ENCODE measurements around the gene MYO9A.

MYO9A gene

DNA sequence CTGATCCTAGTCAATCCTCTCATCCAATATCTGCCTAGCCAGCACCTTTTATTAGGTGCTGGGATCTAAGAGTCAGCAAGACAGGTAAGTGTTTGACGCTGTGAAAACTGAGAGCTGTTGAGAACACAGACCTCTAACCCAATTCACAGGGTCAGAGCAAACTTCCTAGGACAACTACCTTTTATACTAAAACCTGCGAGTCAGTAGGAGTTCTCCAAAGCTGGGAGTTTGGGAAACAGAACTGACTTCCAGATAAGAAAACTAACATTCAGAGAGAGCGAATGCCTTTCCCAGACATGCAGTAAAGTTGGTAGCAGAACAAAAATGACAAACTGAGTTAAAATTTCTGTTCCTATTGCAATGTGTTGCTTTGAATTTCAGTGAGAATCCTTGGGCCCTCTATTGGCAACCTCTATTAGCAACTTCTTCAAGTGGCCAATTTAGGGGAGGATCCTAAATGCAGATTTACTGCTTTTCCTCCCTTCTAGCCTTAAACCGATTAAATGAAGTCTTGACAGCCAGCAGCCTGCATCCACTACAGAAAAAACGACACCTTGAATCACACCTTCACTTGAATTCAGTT is 296.3 kb downstream of the MYO9A start:
- H3K27ac ChIP-seq = no peak overlapping the region
- no peak overlapping the region for H3K4me3 ChIP-seq

DNA sequence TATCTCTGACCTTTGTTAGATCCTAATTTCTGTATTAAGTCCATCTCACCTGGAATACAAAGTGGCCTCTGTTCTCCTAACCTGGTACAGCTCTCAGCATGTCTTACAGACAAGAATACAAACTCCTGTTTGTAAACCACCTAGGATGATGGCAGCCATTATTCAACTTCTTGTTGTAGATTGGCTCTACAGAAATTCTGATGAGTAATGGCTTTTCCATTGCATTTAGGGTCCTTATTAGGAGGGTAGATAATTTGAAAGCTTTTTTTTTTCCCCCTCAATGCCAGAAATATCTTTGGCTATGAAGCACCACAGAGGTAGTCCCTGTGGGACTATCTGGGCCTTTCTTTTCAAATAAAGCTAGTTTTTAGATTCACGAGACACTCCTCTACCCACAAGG is 297.8 kb downstream of the MYO9A start:
- Histone ChIP-seq H3K4me3 (no peak overlapping the region), H3K27ac (no peak overlapping the region)

DNA sequence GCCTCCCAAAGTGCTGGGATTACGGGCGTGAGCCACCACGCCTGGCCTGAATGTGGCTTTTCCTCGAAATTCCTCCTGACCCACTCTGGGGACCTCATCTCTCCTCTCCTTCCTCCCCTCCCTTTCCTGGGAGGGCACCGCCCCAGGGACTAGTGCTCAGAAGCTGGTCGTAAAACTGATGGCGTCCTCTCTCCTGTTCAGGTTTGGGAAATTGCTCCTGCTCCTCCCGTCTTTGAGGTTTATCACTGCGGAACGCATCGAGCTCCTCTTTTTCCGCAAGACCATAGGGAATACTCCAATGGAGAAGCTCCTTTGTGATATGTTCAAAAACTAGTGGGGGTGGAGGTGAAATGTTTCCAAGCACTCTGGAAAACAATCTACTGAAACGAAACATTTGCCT is 300.6 kb downstream of the MYO9A start:
- no peak overlapping the region for H3K27ac ChIP-seq

GRCh38 chr15:71815301-71815700 is 302.6 kb downstream of the MYO9A start:
- H3K4me3 ChIP-seq = no peak overlapping the region
- no peak overlapping the region for H3K27ac ChIP-seq

More for the DNA sequence above, 300.6 kb downstream of the MYO9A start:
- H3K4me3 ChIP-seq = no peak overlapping the region

- Histone ChIP-seq H3K27ac (no peak overlapping the region), H3K4me3 (no peak overlapping the region)
These were observed 304.1 kb downstream of the MYO9A start for GRCh38 chr15:71813723-71814470.

DNA sequence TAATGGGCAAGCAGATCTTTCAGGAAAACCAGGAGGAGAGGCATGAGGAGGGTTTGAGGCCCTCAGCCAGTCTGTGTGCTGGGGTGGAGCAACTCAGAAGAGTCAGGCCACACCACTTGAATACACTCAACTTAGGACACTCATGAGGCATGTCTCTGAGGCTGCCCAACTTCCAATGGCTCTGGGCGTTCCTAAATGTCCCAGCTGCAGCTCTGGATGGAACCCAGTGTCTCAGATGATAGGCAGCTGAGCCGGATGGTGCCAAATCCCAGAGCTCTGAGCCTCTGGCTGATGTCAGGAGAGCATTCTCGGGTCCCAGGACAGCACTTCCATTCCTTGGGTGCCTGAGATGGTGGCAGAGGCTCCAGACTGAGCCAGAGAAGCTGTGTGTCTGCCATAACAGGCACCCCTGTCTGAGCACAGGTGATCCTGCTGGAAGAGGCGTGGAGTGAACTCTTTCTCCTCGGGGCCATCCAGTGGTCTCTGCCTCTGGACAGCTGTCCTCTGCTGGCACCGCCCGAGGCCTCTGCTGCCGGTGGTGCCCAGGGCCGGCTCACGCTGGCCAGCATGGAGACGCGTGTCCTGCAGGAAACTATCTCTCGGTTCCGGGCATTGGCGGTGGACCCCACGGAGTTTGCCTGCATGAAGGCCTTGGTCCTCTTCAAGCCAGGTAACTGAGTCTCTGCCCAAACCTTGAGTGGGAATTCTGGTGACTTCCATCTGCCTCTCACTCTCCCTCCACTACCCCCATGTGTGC is 304.8 kb downstream of the MYO9A start:
- H3K4me3 ChIP-seq = no peak overlapping the region
- no peak overlapping the region for H3K27ac ChIP-seq

DNA sequence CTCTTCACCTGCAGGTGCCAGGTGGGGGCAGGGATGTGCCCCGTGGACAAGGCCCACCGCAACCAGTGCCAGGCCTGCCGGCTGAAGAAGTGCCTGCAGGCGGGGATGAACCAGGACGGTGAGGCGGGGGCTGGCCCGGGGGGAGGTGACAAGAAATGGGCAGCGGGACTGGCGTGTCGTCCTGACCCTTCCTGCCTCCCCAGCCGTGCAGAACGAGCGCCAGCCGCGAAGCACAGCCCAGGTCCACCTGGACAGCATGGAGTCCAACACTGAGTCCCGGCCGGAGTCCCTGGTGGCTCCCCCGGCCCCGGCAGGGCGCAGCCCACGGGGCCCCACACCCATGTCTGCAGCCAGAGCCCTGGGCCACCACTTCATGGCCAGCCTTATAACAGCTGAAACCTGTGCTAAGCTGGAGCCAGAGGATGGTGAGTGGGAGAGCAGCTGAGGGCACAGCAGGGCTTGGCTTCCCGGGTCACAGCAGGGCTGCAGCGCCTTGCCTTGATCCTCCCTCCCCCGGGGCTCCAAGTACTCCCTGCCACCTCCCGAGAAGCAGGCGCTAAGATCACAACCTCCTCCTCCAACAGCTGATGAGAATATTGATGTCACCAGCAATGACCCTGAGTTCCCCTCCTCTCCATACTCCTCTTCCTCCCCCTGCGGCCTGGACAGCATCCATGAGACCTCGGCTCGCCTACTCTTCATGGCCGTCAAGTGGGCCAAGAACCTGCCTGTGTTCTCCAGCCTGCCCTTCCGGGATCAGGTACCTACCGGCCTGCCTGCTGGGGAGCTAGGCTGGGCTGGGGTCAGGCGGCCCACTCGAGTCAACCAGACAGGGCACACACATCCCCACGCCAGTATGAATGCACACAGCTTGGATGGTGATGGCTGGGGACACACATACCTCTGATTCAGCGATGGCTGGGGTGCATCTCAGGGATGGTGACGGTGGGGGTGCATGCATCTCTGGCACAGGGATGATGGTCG is 305.9 kb downstream of the MYO9A start:
- H3K27ac ChIP-seq = no peak overlapping the region

DNA sequence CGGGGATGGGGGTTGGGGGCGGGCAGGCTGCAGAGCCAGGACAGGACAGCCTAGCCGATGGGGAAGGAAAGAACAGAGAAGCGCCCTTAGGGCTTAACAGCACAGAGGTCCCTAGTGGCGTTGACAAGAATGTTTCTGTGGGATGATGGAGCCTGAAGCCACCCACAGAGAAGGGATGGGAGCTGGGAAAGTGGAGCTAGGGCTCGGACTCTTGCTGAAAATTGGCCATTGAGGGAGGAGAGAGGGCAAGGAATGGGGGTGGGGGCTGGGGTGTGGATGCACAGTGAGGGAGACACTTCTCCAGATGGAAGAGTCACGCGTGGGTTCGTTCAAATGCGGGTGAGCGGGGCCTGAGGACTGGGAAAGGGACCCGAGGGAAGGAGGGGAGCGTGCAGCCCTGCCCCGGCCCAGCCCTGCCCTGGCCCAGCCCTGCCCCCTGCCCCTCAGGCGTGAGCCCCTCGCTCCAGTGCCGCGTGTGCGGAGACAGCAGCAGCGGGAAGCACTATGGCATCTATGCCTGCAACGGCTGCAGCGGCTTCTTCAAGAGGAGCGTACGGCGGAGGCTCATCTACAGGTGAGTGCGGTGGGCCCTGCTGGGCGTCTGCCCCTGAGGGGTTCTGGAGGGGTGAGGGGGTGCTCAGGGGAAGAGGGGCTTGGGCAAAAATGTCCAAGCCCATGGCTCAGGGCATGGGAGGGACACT is 306.8 kb downstream of the MYO9A start:
- no peak overlapping the region for H3K27ac ChIP-seq
- H3K4me3 ChIP-seq = no peak overlapping the region

More for the DNA sequence above, 305.9 kb downstream of the MYO9A start:
- H3K4me3 ChIP-seq = no peak overlapping the region

DNA sequence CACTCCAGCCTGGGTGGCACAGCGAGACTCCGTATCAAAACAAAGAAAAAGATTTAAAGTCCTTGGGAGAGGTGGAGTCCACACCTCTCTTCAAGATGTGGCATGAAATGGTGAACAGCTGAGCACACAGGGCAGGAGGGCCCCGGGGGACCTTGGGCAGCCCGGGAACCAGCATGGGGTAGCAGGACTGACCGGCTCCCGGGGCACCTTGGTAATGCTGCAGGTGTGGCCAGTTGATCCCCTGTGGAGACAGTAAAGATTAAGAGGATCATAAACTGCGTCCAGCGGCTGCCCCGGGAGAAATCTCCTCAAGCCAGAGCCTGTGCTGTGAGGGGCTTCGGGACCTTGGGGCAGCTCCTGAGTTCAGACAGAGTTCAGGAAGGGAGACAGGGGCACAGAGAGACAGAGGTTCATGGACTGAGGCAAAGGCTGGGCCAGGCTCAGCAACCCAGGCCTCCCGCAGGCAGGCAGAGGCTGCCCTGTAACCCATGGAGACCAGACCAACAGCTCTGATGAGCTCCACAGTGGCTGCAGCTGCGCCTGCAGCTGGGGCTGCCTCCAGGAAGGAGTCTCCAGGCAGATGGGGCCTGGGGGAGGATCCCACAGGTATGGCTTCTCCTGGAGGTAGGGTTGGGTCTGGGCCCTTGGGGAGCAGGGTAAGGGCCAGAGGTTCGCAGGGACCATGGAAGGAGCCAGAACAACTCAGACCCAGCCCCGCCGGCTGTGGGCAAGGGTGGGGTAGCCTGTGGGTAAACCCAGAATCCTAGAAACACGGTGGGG is 307.5 kb downstream of the MYO9A start, which contains the start of gene NR2E3:
Gene NR2E3 (plus strand): TSS at position 299 of the 780 bp plus-strand sequence. CDS start 190 bp downstream, at position 489.
- Histone ChIP-seq H3K27ac (no peak within 1 kb of the TSS), H3K4me3 (no peak within 1 kb of the TSS)

- H3K27ac ChIP-seq = no peak overlapping the region
- no peak overlapping the region for H3K4me3 ChIP-seq
These were observed 308.6 kb downstream of the MYO9A start for GRCh38 chr15:71809346-71809745.

GRCh38 chr15:71808311-71809020 is 309.5 kb downstream of the MYO9A start:
- no peak overlapping the region for H3K4me3 ChIP-seq
- H3K27ac ChIP-seq = no peak overlapping the region

DNA sequence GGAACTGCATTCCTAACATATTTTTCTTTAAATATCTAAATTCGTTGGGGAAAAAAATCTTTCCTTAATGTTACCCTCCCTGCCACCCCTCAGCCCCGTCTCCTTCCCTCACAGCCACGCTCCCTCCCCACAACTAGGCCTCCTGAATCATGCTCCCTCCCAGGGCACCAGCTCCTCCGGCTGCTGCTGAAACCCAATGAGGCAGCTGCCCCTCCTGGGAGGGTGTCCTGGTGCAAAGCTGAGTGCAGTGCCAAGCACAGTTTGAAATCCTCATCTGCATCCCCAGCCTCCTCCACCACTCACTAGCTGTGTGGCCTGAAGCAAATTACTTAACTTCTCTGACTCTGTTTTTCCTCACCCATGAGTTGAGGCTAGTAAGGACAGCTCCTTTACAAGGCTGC is 310.3 kb downstream of the MYO9A start:
- Histone ChIP-seq H3K4me3 (no peak overlapping the region), H3K27ac (no peak overlapping the region)

DNA sequence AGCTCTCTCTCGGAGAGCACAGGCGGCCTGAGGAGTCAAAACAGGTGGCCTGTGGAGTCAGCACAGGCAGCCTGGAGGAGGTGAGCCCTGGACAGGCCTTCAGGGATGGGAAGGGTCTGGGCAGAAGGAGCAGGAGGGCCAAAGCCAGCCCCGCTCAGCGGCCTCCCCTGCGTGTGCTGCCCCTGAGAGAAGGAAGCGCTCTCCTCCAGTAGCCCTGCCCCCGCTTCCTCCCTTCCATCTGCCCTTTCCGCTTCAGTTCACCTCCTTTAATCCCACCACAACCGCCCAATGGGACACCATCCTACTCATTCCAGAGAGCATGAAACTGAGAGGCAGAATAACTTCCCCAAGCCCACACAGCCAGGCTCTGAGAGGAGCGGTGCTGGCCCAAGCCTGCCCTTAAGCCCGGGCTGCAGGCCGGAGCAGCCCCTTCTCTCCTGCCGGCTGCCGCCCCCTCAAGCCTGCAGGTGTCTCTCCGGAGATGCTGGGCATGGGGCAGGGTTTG is 310.8 kb downstream of the MYO9A start:
- no peak overlapping the region for H3K27ac ChIP-seq
- no peak overlapping the region for H3K4me3 ChIP-seq

- no peak overlapping the region for H3K27ac ChIP-seq
These were observed 311.5 kb downstream of the MYO9A start for GRCh38 chr15:71806452-71806931.

DNA sequence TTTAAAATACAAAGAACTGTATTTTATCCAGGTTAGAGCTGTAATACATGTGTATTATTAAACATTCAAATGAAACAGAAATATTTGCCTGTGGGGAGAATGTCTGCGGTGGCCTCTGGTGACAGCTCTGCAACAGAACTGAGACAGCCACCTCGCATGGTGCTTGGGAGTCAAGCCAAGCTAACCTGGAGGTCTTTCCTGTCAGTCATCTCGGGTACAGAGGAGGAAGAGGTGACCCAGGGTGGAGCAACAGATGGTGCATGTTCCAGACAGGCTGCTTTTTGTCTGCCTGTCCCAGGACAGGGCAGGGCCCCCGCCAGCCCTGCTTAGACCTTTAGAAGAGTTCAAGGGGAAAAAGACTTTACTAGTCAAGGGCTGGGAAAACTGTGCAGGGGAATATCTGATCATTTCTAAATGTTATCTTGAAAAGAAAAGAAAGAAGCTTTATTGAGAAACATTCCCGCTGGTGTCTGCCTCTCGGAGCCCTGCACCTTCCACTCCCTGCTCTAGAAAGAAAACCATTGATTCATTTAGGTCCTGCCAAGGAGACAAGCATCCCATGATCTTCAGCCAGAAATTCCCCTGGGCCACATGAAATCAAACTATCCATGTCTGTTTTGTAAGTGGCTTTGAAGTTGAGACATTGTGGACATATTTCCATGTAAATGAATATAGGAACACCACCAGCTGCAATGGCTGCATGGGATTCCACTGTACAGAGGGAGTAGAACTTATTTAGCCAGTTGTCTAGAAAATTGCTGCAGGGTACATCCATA is 313.1 kb downstream of the MYO9A start:
- H3K27ac ChIP-seq = no peak overlapping the region
- no peak overlapping the region for H3K4me3 ChIP-seq

More at GRCh38 chr15:71806452-71806931, 311.5 kb downstream of the MYO9A start:
- no peak overlapping the region for H3K4me3 ChIP-seq

GRCh38 chr15:71804226-71804625 is 313.7 kb downstream of the MYO9A start:
- no peak overlapping the region for H3K4me3 ChIP-seq
- no peak overlapping the region for H3K27ac ChIP-seq
